Hepatocyte (in vitro differentiated cells): ENCODE results near the gene IRGC.

Experiments used
- CTCF ChIP-seq: fragments of 200-600 bp; sonication (generic); IDR thresholded peaks from 2 replicates; pipeline ENCODE4 v1.5.1; 2016; ENCODE audit warnings: antibody characterized with exemption, mild to moderate bottlenecking; ENCODE audit not compliant: poor library complexity
- EZH2 ChIP-seq: fragments of 200-600 bp; sonication (generic); IDR thresholded peaks from 2 replicates; pipeline ENCODE4 v1.6.1; 2016; ENCODE audit warnings: antibody characterized with exemption, mild to moderate bottlenecking, borderline replicate concordance
- EZH2phosphoT487 ChIP-seq: fragments of 200-600 bp; sonication (generic); IDR thresholded peaks from one replicate; pipeline ENCODE4 v1.6.1; 2018; ENCODE audit warnings: antibody characterized with exemption, mild to moderate bottlenecking, low read depth, moderate library complexity; ENCODE audit not compliant: unreplicated experiment, severe bottlenecking

DNA sequence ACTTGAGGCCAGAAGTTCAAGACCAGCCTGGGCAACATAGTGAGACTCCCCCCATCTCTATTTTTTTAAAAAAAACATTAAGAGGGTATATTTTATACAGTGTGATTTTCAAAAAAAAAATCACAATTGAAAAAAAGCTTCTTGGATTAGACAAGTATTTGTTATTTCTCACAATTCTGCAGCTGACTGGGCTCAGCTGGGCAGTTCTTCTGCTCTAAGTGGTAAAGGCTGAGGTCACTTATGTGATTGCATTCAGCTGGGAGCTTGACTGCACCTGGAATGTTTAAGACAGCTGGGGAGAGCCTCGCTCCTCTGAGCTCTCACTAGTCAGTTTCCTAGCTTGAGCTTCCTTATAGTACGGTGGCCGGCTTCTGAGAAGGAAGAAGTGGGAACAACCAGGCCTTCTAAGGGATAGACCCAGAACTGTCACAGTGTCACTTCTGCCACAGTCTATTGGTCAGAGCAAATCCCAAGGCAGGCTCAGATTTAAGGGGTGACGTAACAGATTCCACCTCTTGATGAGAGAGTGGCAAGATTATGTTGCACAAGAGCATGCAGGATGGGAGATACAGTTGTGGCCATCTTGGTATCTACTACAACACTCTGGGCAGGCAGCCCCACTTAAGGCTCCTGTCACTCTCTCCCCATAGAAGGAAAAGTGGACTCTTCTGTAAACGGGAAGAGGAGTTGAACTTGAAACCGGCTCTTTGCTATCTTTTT lies 19.7 kb upstream of the IRGC start:
- TF ChIP-seq EZH2phosphoT487 (no peak), CTCF (no peak), EZH2 (no peak)
